Stimulated activated naive CD8-positive, alpha-beta T cell treated with anti-CD3 and anti-CD28 coated beads, Interleukin-15, Interleukin-2, amounts not matched to agents 100 U/mL and 50 U/mL, for 24 hours (primary cell): ENCODE results near the gene LRFN5.
"Not testable (repeated sequence)": the region's sequence is repeated elsewhere in the genome, so short reads cannot be mapped to it uniquely, and the experiment has no call there.

Experiments
- ATAC-seq: fragments of 150-1000 bp; cut with Tn5 transposase; one replicate; pipeline ENCODE4 v1.10.0; 2021
- DNase-seq: peaks from one replicate; pipeline ENCODE4 v3.0.0; 2021

Gene LRFN5

GRCh38 chr14:41636492-41637392 lies 30.1 kb downstream of the LRFN5 start:
- DNase-seq (no peak), ATAC-seq (no peak)

DNA sequence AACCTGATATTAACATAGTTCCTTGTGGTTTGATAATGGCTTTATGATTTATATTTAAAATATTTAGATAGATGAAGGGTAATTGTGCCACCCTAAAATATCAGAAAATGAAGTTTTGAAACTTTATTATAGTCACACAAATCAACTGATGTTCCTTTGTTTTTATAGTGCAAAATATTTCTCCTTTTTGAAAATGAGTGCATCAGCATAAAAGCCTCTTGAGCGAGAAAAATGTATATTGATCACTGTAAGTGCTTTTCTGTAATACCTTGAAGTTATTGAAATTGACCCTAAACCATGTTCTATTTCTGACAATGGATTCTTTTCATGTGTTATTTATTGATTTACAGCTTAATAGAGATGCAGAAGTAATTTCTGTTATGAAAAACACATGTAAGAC lies 35.0 kb downstream of the LRFN5 start:
- ATAC-seq = no peak
- DNase-seq = no peak

DNA sequence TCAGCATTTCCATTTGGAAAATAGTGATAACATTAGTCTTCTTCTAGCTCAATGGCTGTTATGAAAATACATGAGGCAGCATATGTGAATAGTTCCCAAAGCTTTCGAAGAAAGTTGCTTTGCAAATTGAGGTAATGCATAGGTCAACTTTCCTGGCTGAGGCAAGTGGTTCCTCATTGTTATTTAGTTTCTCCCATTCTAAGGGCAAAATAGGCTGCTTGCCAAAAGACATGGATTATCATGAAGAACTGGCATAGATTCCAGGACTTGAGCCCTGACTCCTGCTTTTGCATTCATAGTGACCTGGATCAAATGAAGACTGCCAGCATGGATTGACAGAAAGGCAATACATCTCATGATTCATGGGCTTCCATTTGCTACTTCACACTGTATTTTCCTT lies 35.7 kb downstream of the LRFN5 start:
- DNase-seq = no peak
- ATAC-seq = no peak

- DNase-seq (no peak), ATAC-seq (no peak)
Measured at GRCh38 chr14:41642789-41643188, 36.1 kb downstream of the LRFN5 start.

DNA sequence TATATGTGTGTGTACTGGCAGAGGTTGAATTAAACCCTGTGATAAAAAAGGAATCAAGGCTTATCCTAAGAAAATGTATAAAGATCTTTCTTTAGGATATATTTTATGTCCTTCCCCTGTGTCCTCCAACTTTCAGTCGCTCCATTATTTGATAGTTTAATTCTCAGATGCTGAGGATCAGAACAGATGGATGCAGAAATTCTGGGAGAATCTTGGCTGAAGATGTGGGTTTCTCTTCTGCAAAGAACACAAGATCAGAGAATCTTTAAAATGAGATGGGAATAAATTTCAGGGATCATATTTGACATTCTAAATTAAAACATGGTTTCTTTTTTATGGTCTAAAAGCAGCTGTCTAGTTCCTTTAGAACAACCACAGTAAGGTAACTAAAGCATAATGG lies 37.9 kb downstream of the LRFN5 start:
- no peak for DNase-seq

DNA sequence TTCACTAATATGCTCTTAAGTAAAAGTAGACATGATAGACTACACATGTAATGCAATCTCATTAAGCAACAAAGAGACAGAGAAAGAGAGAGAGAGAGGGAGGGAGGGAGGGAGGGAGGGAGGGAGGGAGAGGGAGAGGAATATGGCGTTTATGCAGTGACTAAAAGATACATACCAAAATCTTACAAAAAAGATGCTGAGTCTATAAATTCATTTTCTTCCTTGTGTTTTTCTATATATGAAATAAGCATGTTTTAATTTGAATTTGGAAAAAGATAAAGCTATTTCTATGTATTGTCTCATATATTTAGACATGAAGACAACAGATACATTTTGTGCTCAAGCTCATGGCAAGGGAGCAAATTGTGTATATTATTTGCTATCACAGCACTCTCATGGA lies 44.1 kb downstream of the LRFN5 start:
- DNase-seq (no peak), ATAC-seq (no peak)

More for the DNA sequence above, 37.9 kb downstream of the LRFN5 start:
- no peak for ATAC-seq

DNA sequence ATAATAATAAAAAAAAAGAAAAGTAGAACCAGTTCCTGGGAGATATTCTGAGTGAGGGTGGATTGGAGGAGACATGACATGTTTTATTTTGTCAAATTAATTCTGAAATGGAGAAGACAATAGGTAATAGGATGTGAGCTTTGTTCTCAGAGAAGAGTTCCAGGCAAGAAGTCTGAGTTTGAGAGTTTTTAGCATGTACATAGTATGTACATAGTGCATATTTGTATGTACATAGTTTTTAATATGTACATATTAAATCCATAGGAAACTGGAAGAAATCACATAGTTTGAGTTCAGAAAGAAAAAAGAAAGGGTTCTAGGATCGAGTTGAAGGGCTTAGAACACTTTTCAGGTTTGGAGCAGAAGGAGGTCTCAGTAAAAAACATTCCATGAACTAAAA lies 47.5 kb downstream of the LRFN5 start:
- ATAC-seq (no peak), DNase-seq (no peak)

GRCh38 chr14:41662780-41663472 lies 56.2 kb downstream of the LRFN5 start:
- DNase-seq (no peak), ATAC-seq (no peak)

DNA sequence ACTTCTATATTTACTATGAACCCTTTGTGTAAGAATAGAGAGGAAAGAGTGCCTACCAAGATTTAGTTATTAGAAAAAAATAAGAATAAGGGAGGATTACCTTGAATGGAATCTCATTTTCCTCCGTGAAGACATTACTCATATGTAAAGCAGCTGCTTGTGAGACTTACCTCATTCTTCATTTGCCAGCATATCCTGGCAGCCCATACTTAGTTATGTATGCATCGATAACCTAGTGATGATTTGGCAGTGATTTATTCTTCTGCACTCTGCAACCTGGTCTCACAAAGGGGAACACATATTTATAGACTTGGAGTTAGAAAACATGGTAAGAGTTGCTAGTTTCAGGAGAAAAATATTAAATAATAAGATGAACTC lies 56.8 kb downstream of the LRFN5 start:
- ATAC-seq = no peak
- no peak for DNase-seq

- DNase-seq = no peak
Measured at GRCh38 chr14:41666301-41666700, 59.6 kb downstream of the LRFN5 start.

GRCh38 chr14:41668356-41668755 lies 61.7 kb downstream of the LRFN5 start:
- ATAC-seq (no peak), DNase-seq (no peak)

More at GRCh38 chr14:41666301-41666700, 59.6 kb downstream of the LRFN5 start:
- ATAC-seq = no peak

DNA sequence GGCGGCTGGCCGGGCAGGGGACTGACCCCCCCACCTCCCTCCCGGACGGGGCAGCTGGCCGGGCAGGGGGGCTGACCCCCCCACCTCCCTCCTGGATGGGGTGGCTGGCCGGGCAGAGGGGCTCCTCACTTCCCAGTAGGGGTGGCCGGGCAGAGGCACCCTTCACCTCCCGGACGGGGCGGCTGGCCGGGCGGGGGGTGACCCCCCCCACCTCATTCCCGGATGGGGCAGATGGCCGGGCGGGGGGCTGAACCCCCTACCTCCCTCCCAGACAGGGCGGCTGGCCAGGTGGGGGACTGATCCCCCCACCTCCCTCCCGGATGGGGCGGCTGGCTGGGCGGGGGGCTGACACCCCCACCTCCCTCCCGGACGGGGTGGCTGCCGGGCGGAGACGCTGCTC lies 66.9 kb downstream of the LRFN5 start:
- DNase-seq, ATAC-seq: not testable (repeated sequence)

DNA sequence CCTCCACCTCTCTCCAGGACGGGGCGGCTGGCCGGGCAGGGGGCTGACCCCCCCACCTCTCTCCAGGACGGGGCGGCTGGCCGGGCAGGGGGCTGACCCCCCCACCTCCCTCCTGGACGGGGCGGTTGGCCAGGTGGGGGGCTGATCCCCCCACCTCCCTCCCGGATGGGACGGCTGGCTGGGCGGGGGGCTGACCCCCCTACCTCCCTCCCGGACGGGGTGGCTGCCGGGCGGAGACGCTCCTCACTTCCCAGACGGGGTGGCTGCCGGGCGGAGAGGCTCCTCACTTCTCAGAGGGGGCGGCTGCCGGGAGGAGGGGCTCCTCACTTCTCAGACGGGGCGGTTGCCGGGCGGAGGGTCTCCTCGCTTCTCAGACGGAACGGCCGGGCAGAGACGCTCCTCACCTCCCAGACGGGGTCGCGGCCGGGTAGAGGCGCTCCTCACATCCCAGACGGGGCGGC lies 67.9 kb downstream of the LRFN5 start:
- not testable (repeated sequence) for ATAC-seq, DNase-seq

DNA sequence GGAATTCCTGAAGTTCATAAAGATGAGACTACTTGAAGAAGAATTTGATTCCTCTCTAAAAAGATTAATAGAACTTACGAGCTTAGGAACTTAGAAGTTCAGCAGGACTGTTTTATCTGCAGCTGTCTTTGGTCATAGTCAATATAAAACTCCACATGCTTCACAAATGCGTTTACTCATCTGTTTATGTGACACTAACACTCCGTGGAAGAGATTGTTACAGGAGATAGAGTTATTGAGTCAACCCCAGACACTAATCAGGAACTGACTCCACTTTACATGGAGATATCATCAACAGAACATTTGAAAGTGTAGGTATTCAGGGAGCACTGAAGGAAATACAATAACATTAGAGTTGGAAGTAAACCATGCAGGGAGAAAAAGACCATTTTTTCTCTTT lies 92.8 kb downstream of the LRFN5 start:
- ATAC-seq (no peak), DNase-seq (no peak)

DNA sequence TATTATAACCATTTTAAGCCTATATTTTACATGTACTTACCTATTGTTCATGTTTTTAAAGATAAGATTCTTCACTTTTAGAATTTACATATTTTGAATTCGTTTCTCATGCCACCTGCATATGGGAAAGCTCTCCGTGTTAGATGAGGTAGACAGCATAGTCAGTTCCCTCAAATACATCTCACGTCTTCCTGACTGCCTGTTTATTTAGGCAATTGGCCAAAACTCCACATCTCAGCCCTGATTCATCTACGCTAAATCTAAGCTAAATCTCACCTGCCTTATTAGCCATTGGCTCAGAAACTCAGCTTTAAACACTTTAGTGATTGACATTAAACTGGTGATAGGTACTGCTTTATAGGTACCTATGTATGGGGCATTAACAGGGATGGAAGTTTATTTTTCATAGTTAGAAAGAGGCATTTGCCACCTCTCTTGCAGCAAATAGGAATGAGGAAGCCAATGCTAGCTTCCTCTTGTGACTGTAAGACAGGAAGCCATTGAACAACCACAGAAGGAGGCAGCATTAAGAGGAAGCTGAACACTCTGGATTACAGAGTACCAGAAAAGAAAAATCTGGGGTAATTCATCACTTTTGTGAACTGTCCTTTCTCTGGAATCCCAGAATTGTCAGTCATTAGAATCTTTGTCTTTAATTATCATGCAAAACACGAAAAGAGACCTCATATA lies 111.9 kb downstream of the LRFN5 start:
- ATAC-seq (no peak), DNase-seq (no peak)

DNA sequence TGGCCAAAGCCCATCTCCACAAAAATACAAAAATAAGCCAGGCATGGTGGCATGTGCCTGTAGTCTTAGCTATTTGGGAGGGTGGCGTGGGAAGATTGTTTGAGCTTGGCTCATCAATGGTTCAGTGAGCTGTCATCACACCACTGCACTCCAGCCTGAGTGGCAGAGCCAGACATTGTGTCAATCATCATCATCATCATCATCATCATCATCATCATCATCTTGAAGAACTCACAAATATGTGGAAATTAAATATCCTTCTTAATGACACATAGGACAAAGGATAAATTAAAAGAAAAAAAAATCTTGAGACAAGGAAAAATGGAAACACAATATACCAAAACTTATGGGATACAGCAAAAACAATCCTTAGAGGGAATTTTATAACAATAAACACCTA lies 132.5 kb downstream of the LRFN5 start:
- DNase-seq (no peak), ATAC-seq (no peak)

DNA sequence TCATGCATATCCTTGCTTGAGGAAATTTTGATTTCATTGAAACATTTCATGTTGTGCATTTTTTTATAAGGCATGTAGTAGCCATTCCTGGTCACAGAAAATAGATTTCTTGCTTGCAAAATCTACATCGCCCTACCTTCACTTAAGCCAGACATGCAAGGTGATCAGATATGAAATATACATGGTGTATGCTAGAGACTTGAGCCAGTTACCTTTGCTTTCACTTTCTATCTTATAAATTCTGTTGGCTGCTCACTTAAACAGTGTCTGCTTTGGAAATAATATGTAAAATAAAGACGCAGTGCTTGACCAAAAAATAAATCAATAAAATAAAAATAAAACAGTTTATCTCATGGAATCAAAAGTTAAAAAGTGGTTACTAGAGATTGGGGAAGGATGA lies 136.5 kb downstream of the LRFN5 start:
- ATAC-seq = no peak
- no peak for DNase-seq

- DNase-seq = no peak
Measured at GRCh38 chr14:41749429-41749828, 142.8 kb downstream of the LRFN5 start.

DNA sequence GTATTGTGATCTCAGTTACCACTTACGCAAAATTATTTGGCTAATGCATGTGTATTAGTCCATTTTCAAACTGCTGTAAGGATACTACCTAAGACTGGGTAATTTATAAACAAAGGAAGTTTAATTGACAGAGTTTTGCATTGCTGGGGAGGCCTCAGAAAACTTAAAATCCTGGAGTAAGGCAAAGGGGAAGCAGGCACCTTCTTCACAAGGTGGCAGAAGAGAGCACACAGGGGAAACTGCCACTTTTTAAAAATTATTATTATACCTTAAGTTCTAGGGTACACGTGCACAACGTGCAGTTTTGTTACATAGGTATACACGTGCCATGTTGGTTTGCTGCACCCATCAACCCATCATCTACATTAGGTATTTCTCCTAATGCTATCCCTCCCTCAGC lies 143.9 kb downstream of the LRFN5 start:
- not testable (repeated sequence) for ATAC-seq, DNase-seq

More at GRCh38 chr14:41749429-41749828, 142.8 kb downstream of the LRFN5 start:
- ATAC-seq = peak; percentile 75

DNA sequence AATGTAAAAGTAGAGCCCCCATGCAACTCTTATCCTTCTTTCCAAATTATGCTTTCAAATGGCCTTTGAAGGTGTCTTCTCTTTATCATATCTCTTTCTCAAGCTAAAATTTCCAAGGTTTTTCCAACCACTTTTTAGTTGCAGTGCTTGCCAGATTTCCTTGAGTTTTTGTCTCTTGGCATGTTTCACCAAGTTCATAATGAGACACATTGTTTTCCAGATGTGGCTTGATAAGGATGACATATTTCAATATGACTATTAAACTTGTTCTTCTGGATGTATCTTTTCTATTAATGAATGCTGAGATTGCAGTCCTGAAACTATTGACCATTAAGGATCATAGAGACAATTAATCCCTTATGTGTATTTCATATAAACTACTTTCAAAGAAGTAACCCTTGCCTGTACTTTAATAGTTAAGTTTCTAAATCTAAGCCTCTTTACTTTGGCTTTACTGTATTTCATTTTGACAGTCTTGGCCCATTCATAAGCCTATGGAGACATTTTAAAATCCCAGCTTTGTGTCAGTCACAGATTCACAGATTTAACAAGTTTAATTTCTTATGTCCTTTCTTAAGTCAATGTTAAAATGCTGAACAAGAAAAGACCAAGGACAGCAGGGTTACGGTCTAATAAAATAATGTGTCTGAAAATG lies 151.5 kb downstream of the LRFN5 start:
- ATAC-seq = no peak
- DNase-seq = no peak

GRCh38 chr14:41761204-41761603 lies 154.5 kb downstream of the LRFN5 start:
- ATAC-seq (no peak), DNase-seq (no peak)

GRCh38 chr14:41766772-41767171 lies 160.1 kb downstream of the LRFN5 start:
- DNase-seq (no peak), ATAC-seq (no peak)
